Measurements from ENCODE around the gene GIMAP5. TPM values are rescaled to one million over a fixed set of nuclear protein-coding genes. Genes with fewer than 3 reads are reported as not detected.

Gene GIMAP5
- total RNA-seq, 1 donor from 2014 or later: not detected

DNA sequence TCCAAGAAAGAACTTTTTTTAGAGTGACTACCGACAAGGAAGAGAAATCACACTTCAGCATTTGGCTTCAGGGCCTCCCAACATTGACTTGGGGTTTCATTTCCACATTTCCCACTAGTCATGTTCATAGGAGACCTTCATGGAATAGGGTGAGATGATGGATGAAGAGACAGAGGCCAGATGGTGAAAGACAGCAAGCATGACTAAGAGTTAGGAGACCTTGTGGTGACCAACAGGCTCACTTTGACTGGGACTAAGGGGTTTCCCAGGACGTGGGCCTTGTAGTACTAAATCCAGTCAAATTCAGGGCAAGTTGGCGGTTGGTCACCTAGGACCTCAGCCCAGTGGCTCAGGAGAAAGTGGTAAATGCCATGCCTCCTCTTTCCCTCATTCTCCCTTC is 3.0 kb upstream of the GIMAP5 start:
- no peaks in the 10 kb centered on the region for H3K36me3 Mint-ChIP-seq (ENCODE audit: insufficient read depth)
- H3K27me3 Mint-ChIP-seq: peaks cover 87% of the 10 kb centered on the region

DNA sequence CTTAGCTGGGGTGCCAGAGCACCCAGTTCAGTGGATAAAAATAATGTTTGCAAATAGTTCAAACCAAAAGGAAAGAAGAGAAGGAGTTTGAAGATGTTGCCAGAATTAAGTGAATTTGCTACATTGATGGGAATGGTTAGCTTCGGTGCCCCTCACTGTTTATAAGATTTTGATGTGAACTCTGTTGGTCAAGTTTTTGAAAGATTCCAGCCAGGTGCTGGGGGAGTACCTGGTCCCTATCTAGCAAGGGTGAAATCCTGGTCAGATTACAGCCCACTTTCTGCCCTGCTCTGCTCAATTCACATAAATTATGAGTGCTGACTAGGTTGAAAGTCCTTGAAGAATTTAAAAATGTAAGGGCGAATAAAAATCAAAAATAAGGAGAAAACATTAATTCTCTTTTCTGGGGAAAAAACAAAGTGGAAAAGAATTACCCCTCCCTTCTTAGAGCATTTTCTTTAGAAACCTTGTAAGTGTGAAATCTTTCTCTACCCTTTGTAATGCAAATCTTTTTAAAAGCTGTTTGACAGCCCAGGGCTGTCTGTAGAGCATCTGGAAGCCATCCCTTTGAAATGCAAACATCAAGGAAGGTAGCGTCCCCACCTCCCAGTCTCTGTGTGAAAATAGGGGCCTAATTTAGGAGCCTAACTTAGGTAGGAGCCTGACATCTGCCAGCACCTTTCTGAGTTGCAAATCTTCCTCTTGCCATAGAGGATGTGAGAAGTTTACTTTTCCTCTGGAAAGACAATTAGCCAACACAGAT is 1.4 kb upstream of the GIMAP5 start:
- DNase-seq (ENCODE audit: low spot score, unreplicated experiment): no peak
- H3K4me3 Mint-ChIP-seq (ENCODE audit: low read depth): no peak overlapping the region
- no peaks in the 10 kb centered on the region for H3K9me3 Mint-ChIP-seq (ENCODE audit: low read depth)
- no peaks in the 10 kb centered on the region for H3K36me3 Mint-ChIP-seq (ENCODE audit: insufficient read depth)
- H3K27ac Mint-ChIP-seq: no peak overlapping the region
- TF ChIP-seq, protein P1, sequence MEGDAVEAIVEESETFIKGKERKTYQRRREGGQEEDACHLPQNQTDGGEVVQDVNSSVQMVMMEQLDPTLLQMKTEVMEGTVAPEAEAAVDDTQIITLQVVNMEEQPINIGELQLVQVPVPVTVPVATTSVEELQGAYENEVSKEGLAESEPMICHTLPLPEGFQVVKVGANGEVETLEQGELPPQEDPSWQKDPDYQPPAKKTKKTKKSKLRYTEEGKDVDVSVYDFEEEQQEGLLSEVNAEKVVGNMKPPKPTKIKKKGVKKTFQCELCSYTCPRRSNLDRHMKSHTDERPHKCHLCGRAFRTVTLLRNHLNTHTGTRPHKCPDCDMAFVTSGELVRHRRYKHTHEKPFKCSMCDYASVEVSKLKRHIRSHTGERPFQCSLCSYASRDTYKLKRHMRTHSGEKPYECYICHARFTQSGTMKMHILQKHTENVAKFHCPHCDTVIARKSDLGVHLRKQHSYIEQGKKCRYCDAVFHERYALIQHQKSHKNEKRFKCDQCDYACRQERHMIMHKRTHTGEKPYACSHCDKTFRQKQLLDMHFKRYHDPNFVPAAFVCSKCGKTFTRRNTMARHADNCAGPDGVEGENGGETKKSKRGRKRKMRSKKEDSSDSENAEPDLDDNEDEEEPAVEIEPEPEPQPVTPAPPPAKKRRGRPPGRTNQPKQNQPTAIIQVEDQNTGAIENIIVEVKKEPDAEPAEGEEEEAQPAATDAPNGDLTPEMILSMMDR (IDR thresholded peaks at IDR 0.05; ENCODE audit: unreplicated experiment): no peak
- H3K4me1 Mint-ChIP-seq (ENCODE audit: low read depth): no peaks in the 10 kb centered on the region
- H3K27me3 Mint-ChIP-seq: peaks cover 89% of the 10 kb centered on the region

More for the DNA sequence above, 3.0 kb upstream of the GIMAP5 start:
- H3K4me1 Mint-ChIP-seq (ENCODE audit: low read depth): no peaks in the 10 kb centered on the region
- no peak overlapping the region for H3K27ac Mint-ChIP-seq
- H3K4me3 Mint-ChIP-seq (ENCODE audit: low read depth): no peak overlapping the region
- TF ChIP-seq, protein P1 (IDR thresholded peaks at IDR 0.05; ENCODE audit: unreplicated experiment): no peak
- H3K9me3 Mint-ChIP-seq (ENCODE audit: low read depth): no peaks in the 10 kb centered on the region
- DNase-seq (ENCODE audit: low spot score, unreplicated experiment): no peak

DNA sequence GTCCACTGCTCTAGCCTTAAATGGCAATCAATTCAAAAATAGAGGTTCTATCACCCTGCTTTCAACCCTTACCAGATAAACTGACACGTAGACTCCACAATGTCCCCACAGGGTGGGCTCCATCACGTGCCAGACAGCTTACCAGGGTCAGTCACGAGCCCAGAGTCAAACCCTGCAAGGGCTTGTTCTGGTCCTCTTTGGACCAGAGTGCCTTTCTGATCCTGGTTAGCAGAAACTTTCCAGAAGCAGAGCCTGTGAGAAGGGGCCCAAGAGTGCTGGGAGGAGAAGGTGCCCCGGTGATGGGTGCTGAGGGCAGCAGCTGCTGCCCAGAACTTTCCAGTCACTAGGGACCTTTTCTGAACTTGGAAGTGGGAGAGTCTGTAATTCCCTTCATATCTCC is 354 bp upstream of the GIMAP5 start:
- TF ChIP-seq, protein P1 (IDR thresholded peaks at IDR 0.05; ENCODE audit: unreplicated experiment): no peak
- H3K27me3 Mint-ChIP-seq: peaks cover 94% of the 10 kb centered on the region
- H3K27ac Mint-ChIP-seq: no peak overlapping the region
- H3K9me3 Mint-ChIP-seq (ENCODE audit: low read depth): no peaks in the 10 kb centered on the region
- H3K36me3 Mint-ChIP-seq (ENCODE audit: insufficient read depth): no peaks in the 10 kb centered on the region
- no peak for DNase-seq (ENCODE audit: low spot score, unreplicated experiment)
- H3K4me1 Mint-ChIP-seq (ENCODE audit: low read depth): no peaks in the 10 kb centered on the region
- H3K4me3 Mint-ChIP-seq (ENCODE audit: low read depth): no peak overlapping the region

GRCh38 chr7:150738092-150738491 is 874 bp downstream of the GIMAP5 start:
- no peak overlapping the region for H3K4me3 Mint-ChIP-seq (ENCODE audit: low read depth)
- H3K27me3 Mint-ChIP-seq: peaks cover 95% of the 10 kb centered on the region
- no peaks in the 10 kb centered on the region for H3K36me3 Mint-ChIP-seq (ENCODE audit: insufficient read depth)
- no peak overlapping the region for H3K27ac Mint-ChIP-seq
- no peaks in the 10 kb centered on the region for H3K9me3 Mint-ChIP-seq (ENCODE audit: low read depth)
- H3K4me1 Mint-ChIP-seq (ENCODE audit: low read depth): no peaks in the 10 kb centered on the region
- TF ChIP-seq, protein P1 (IDR thresholded peaks at IDR 0.05; ENCODE audit: unreplicated experiment): no peak
- DNase-seq (ENCODE audit: low spot score, unreplicated experiment): no peak

- no peaks in the 10 kb centered on the region for H3K4me1 Mint-ChIP-seq (ENCODE audit: low read depth)
- no peaks in the 10 kb centered on the region for H3K36me3 Mint-ChIP-seq (ENCODE audit: insufficient read depth)
- DNase-seq (ENCODE audit: low spot score, unreplicated experiment): no peak
- H3K9me3 Mint-ChIP-seq (ENCODE audit: low read depth): no peaks in the 10 kb centered on the region
- no peak overlapping the region for H3K27ac Mint-ChIP-seq
- peaks cover 95% of the 10 kb centered on the region for H3K27me3 Mint-ChIP-seq
- no peak overlapping the region for H3K4me3 Mint-ChIP-seq (ENCODE audit: low read depth)
- TF ChIP-seq, protein P1 (IDR thresholded peaks at IDR 0.05; ENCODE audit: unreplicated experiment): no peak
Observed at GRCh38 chr7:150738591-150739001, 1.4 kb downstream of the GIMAP5 start.

Measured in progenitor cell of endocrine pancreas (in vitro differentiated cells).